Stomach smooth muscle (tissue), 2 donors: Measurements from ENCODE around the gene ARMC7.

ENCODE experiments used
- H3K27ac ChIP-seq: one replicate; pipeline ENCODE4 v1.7.0; 2013; ENCODE audit warnings: mild to moderate bottlenecking, low read length, inconsistent platforms
- H3K27me3 ChIP-seq, 2 donors: one replicate each; pipeline ENCODE4 v1.7.0; 2013; ENCODE audit warnings: low read length in 2 of 2; ENCODE audit not compliant: insufficient read depth in 2 of 2, control insufficient read depth in 1 of 2
- H3K36me3 ChIP-seq, 2 donors: one replicate each; pipeline ENCODE4 v1.7.0; 2013; ENCODE audit warnings: low read length in 2 of 2; ENCODE audit not compliant: control insufficient read depth in 2 of 2, insufficient read depth in 2 of 2
- H3K4me1 ChIP-seq: one replicate; pipeline ENCODE4 v1.7.0; 2013; ENCODE audit warnings: low read length; ENCODE audit not compliant: control insufficient read depth, insufficient read depth
- H3K4me3 ChIP-seq, 2 donors: one replicate each; pipeline ENCODE4 v1.7.0; 2013; ENCODE audit warnings: low read length in 2 of 2
- H3K9ac ChIP-seq, 2 donors: one replicate each; pipeline ENCODE4 v1.7.0; 2013; ENCODE audit warnings: low read length in 2 of 2, mild to moderate bottlenecking in 1 of 2
- H3K9me3 ChIP-seq, 2 donors: one replicate each; pipeline ENCODE4 v1.7.0; 2013; ENCODE audit warnings: low read length in 2 of 2; ENCODE audit not compliant: control insufficient read depth in 2 of 2
- donor health status: healthy.
- donor health status: Pancreatic carcinoma.

The ARMC7 gene

DNA sequence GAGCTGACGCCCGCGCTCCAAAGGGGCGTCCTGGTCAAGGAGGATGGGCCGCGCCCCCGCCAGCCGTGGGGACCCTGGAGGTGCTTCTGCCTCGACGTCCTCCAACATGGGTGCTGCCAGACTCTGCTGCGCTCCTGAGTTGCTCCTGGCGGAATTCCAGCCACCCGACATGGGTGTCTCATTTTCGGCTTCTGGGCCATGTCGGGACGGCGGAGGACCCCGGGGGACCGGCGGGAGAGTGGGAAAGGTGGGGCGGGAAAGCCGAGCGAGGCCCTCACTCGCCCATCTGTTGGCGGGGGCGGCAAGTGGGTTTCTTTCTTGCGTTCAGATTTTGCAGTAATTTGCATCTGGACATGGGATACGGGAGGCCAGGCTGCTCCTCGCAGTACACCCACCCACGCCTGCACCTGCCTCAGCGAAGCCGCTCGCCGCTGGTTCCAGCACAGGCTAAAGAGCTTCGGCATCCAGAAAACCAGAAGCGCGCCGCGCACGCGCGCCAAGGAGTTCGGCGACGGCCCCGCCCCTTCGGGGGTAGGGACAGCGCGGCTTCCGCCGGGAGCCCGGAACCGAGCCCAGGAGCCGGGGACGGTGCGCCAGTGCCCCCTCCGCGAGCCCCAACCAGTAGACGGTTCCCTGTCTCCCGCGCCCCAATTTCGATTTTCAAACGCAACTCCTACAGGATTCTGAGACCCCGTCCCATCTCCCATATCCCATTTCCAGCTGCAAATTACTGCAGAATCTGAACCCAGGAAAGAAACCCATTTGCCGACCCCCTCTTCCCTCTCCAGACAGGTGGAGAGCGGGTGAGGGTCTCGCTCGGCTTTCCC lies at the start of gene ARMC7:
Gene ARMC7, plus strand, starts transcription at position 563 of the 827 bp plus-strand sequence. CDS start 320 bp downstream, outside the sequence.
- H3K27ac ChIP-seq: no peak within 1 kb of the TSS

DNA sequence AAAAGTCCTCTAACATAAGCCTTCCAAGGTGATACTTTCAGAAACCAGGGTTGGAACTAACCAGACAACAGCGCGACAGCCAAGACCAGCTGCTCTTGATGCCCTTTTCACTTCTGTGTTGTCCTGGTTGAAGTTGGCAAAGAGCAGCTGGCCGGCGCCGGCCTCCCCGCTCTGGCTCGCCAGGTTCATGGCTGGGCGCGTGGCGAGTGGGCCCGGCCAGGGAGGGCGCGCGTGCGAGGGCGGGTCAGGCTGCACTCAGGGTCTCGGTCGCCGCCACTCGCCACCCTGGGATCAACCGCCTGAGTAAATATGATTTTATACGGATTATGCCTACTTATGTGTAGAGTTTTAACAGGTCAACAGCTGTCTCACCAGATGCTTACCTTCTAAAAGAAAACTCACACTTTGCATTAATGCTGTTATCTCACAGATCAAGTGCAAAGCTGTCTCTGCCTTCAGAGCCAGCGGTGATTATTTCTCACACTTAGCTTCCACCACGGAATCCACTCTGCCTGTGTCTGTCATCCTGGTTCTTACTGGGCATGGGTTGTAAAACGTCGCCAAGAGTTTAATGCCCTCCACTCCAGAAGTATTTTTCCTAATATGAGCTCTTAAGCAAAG lies 49.2 kb upstream of the ARMC7 start:
- Histone ChIP-seq H3K36me3 (peaks cover 37 to 43% of the 10 kb centered on the region in 2 donors), H3K9ac (no peak overlapping the region), H3K4me3 (no peak overlapping the region), H3K27me3 (no peaks in the 10 kb centered on the region), H3K9me3 (no peaks in the 10 kb centered on the region), H3K4me1 (peaks cover 8% of the 10 kb centered on the region), H3K27ac (peak overlapping the region; percentile 18)

More for the DNA sequence above, at the start of gene ARMC7:
- Histone ChIP-seq H3K9me3 (no peaks in the 10 kb centered on the region), H3K9ac (peak within 1 kb of the TSS; percentile 46 to 68), H3K36me3 (no peaks in the 10 kb centered on the region), H3K4me3 (peak within 1 kb of the TSS; percentile 72 to 88), H3K27me3 (no peaks in the 10 kb centered on the region), H3K4me1 (peaks cover 20% of the 10 kb centered on the region)

DNA sequence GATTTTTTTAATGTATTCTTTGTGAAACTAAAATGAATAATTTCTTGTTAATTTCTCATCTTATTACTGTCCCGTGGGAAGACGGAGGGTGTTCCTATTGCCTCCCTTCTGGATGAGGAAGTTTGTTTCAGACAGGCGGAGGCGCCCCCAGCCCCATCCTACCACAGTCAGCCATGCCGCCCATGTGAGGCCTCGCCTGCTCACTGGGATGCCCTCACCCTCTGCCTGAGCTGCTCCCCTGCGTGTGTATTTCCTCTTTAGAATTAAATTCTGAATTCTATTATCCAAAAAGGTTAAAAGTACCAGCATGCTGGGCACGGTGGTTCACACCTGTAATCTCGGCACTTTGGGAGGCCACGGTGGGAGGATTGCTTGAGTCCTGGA lies 48.7 kb upstream of the ARMC7 start:
- H3K4me1 ChIP-seq: peaks cover 8% of the 10 kb centered on the region
- H3K27ac ChIP-seq: no peak overlapping the region
- peaks cover 37 to 43% of the 10 kb centered on the region in 2 donors for H3K36me3 ChIP-seq
- no peak overlapping the region for H3K4me3 ChIP-seq
- no peak overlapping the region for H3K9ac ChIP-seq
- H3K9me3 ChIP-seq: no peaks in the 10 kb centered on the region
- no peaks in the 10 kb centered on the region for H3K27me3 ChIP-seq

DNA sequence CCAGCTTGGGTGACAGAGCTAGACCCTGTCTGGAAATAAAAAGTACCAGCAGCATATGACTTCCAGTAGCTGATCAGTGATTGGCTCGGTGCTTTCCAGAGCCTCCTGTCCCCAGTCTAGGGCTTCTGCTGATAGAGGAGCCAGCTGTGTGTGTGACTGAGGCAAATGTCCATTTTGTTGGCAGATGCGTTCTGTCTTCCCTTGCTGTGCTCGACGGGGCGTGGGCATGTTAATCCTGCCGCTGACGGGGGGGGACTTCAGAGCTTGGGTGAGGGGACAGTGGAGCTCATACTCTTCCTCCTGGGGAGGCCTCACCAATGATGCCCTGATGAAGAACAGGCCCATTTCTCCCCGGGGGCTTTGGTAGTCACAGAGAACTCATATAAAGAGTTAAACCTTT lies 48.2 kb upstream of the ARMC7 start:
- no peaks in the 10 kb centered on the region for H3K27me3 ChIP-seq
- no peak overlapping the region for H3K27ac ChIP-seq
- H3K4me3 ChIP-seq: no peak overlapping the region
- no peaks in the 10 kb centered on the region for H3K9me3 ChIP-seq
- H3K4me1 ChIP-seq: peaks cover 8% of the 10 kb centered on the region
- H3K9ac ChIP-seq: no peak overlapping the region
- peaks cover 37 to 43% of the 10 kb centered on the region in 2 donors for H3K36me3 ChIP-seq

DNA sequence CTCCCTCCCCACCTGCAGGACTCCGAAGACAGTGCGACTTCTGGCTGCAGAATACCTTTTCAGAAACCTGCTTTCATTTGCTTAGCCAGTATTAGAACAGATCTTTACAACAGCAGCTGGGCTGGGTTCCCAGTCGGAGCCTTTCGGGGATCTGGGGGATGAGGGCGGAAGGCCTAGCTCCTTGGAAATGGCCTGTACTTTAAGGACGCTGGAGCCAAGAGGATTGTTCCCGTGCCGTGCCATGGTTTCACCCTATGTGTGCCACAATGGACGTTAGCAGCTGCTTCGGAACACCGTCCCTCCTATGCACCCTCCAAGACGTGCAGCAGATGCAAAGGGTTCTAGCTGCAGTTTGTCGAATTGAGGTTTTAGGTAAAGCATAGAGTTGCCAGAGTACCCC lies 46.6 kb upstream of the ARMC7 start:
- Histone ChIP-seq H3K36me3 (peaks cover 37 to 43% of the 10 kb centered on the region in 2 donors), H3K27ac (no peak overlapping the region), H3K9me3 (no peaks in the 10 kb centered on the region), H3K4me3 (no peak overlapping the region), H3K27me3 (no peaks in the 10 kb centered on the region), H3K4me1 (peaks cover 8% of the 10 kb centered on the region), H3K9ac (no peak overlapping the region)

DNA sequence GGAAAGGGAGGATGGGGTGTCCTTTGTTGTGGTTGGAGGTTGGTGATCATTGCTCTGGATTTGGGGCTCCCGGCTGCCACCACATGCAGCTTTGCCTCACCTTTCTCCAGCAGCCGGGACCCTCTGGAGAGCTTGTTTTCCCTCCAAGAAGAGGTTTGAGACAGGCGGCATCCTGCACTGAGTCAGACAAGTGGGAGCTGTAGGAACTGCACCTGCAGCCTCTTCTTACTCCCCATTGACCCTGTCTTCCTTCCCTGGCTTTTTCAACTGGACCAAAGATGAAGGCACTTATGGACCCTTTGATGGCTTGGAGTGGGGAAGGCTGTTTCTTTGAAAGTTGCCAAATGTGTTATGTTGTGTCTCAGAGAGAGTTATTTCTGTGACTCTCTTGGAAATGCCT lies 46.1 kb upstream of the ARMC7 start:
- peaks cover 37 to 43% of the 10 kb centered on the region in 2 donors for H3K36me3 ChIP-seq
- no peak overlapping the region for H3K27ac ChIP-seq
- H3K9ac ChIP-seq: no peak overlapping the region
- no peak overlapping the region for H3K4me3 ChIP-seq
- H3K4me1 ChIP-seq: peaks cover 8% of the 10 kb centered on the region
- no peaks in the 10 kb centered on the region for H3K27me3 ChIP-seq
- no peaks in the 10 kb centered on the region for H3K9me3 ChIP-seq

DNA sequence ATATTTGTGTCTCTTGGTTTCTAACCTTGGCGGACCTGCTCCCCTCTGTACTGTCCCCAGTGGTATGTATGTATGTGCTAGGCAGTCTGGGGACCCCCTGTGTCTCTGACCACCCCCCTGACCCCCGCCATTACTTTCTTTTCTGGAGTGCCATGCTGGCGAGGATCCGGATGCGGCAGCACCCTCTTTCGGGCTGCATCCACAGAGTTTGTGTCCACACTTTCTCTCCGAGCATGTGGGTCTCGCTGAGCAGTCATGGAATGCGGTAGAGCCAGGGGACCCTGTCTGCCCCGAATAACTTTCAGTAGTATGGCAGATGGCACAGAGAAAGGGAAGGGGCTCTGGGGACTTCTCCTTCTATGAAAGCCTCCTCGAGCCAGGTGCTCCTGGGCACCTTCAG lies 45.7 kb upstream of the ARMC7 start:
- Histone ChIP-seq H3K4me3 (no peak overlapping the region), H3K36me3 (peaks cover 37 to 43% of the 10 kb centered on the region in 2 donors), H3K27me3 (no peaks in the 10 kb centered on the region), H3K9ac (no peak overlapping the region), H3K4me1 (peaks cover 8% of the 10 kb centered on the region), H3K9me3 (no peaks in the 10 kb centered on the region), H3K27ac (no peak overlapping the region)

DNA sequence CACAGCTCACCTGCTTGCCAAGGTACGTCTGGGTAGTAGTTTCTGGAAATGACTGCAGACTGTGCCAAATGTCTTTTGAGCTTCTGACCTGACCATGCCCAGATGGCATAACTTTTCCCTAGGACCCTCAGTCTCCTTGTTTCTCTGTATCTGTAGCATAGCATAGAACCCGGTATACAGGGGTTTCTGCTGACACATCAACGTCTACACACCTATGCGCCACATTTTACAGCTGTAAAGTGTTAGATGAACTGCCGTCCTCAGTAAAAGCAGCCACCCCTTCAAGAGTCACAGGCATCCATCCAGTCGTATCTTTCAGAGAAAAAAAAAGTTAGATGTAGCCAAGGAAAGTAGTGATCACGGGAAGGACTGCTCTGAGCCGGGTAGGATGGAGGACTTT lies 45.3 kb upstream of the ARMC7 start:
- Histone ChIP-seq H3K27me3 (no peaks in the 10 kb centered on the region), H3K36me3 (peaks cover 37 to 40% of the 10 kb centered on the region in 2 donors), H3K4me1 (peaks cover 5% of the 10 kb centered on the region), H3K4me3 (no peak overlapping the region), H3K27ac (no peak overlapping the region), H3K9ac (no peak overlapping the region), H3K9me3 (no peaks in the 10 kb centered on the region)

DNA sequence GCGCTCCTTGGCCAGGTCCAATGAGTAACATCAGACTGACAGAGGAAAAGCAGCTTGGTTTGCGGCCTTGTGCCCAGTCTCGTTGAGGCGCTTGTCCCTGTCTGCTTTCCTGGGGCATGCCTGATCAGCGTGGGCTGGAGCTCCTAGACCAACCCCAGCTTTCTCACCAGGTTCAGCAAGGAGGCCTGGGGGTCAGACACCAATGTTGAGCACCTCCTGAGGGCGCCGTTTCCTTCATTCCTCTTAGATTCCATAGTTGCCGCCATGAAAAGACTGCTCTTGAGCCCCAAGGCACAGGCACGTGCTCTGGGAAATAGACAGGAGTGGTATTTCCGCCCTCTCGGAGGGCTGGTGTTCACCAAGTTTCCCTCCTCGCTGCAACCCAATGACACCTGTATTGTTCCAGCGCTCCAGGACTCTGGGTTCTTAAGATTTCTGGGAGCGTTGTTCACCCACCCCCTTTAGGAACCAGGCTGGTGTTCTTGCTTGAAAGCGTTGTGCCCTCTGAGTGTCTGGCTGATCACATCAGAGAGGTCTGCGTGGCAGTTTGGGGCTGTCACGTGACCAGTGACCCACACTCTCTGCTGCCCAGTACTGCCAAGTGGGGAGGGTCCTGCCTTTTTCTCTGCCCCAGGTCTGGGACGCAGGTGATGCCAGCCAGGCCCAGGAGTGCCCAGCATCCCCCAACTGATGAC lies 44.8 kb upstream of the ARMC7 start:
- H3K27me3 ChIP-seq: no peaks in the 10 kb centered on the region
- H3K4me1 ChIP-seq: no peaks in the 10 kb centered on the region
- H3K4me3 ChIP-seq: no peak overlapping the region
- no peaks in the 10 kb centered on the region for H3K9me3 ChIP-seq
- no peak overlapping the region for H3K27ac ChIP-seq
- H3K9ac ChIP-seq: no peak overlapping the region
- H3K36me3 ChIP-seq: peaks cover 37% of the 10 kb centered on the region in 2 donors

DNA sequence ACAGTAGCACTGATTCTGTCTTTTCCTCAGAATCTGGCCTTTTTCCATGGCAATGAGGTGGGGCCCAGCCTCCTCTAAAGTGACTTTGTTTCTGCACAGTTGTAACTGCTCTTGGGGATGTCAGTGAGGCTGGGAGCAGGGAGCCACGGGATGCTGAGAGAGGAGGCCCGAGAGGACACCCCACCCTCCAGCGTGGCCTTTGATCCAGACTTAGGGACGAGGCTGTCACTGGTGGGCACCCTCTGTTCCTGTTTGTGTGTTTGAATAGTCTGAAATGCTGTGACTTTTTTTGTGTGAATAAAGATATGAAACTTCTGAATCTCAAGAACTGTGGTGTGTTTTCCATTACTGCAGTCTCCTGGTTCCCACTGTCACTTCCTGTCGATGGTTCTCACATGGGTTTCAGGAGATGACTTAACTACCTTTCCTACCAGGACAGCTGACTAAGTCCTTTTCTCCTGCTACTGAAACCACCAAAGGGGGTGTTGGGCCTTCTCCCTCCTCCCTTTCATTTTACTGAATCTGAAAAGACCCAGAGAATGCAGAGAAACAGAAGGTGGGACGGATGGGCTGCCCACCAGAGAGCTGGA lies 44.1 kb upstream of the ARMC7 start:
- peaks cover 35 to 37% of the 10 kb centered on the region in 2 donors for H3K36me3 ChIP-seq
- no peak overlapping the region for H3K9ac ChIP-seq
- no peaks in the 10 kb centered on the region for H3K27me3 ChIP-seq
- H3K9me3 ChIP-seq: no peaks in the 10 kb centered on the region
- H3K27ac ChIP-seq: no peak overlapping the region
- H3K4me1 ChIP-seq: no peaks in the 10 kb centered on the region
- no peak overlapping the region for H3K4me3 ChIP-seq
